ENCODE data around the gene ELOVL5.

Gene ELOVL5

DNA sequence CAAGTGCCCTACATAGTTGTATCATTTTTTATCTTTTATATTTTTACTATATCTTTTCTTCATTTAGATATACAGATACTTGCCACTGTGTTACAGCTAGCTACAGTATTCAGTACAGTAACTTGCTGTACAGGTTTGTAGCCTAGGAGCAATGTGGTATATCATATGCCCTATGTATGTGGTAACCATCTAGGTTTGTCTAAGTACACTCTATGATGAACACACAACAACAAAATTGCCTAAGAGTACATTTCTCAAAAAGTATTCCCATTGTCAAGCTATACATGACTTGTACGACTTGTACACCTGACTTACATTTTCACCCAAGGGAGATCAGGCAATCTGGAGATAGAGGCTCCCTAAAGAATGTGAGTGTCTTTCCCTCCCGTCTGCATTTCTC lies 8.2 kb downstream of the ELOVL5 start:
- H3K36me3 ChIP-seq (ENCODE audit: low read depth) = peaks cover 16% of the 10 kb centered on the region
- no peak for DNase-seq (ENCODE audit: low spot score)
- TF ChIP-seq, protein P1, sequence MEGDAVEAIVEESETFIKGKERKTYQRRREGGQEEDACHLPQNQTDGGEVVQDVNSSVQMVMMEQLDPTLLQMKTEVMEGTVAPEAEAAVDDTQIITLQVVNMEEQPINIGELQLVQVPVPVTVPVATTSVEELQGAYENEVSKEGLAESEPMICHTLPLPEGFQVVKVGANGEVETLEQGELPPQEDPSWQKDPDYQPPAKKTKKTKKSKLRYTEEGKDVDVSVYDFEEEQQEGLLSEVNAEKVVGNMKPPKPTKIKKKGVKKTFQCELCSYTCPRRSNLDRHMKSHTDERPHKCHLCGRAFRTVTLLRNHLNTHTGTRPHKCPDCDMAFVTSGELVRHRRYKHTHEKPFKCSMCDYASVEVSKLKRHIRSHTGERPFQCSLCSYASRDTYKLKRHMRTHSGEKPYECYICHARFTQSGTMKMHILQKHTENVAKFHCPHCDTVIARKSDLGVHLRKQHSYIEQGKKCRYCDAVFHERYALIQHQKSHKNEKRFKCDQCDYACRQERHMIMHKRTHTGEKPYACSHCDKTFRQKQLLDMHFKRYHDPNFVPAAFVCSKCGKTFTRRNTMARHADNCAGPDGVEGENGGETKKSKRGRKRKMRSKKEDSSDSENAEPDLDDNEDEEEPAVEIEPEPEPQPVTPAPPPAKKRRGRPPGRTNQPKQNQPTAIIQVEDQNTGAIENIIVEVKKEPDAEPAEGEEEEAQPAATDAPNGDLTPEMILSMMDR (IDR thresholded peaks at IDR 0.05; ENCODE audit: poor library complexity, severe bottlenecking) = no peak
- no peak overlapping the region for H3K27ac ChIP-seq (ENCODE audit: poor library complexity, severe bottlenecking)
- H3K9me3 ChIP-seq (ENCODE audit: severe bottlenecking) = no peaks in the 10 kb centered on the region
- H3K4me3 ChIP-seq (ENCODE audit: severe bottlenecking) = no peak overlapping the region
- peaks cover 4% of the 10 kb centered on the region for H3K4me1 ChIP-seq (ENCODE audit: insufficient read depth, poor library complexity, severe bottlenecking)
- no peak for ATAC-seq (ENCODE audit: low read depth)
- H3K27me3 ChIP-seq (ENCODE audit: insufficient read depth, poor library complexity, severe bottlenecking) = no peaks in the 10 kb centered on the region

DNA sequence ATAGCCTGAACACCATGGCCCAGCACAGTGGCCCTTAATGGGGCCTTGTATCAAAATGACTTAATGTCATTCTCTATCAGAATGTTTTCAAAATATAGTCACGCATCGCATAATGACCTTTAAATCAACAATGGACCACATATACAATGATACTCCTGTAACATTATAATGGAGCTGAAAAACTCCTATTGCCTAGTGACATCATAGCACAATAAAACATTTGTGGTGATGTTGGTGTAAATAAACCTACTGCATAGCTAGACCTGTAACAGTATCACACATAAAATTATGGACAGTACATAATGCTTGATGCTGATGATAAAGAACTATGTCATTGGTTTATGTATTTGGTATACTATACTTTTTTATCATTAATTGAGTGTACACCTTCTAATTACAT lies 9.3 kb downstream of the ELOVL5 start:
- Histone ChIP-seq H3K27ac (ENCODE audit: poor library complexity, severe bottlenecking) (no peak overlapping the region), H3K36me3 (ENCODE audit: low read depth) (peaks cover 16% of the 10 kb centered on the region; the same call in 1 of the 2 replicates), H3K4me3 (ENCODE audit: severe bottlenecking) (no peak overlapping the region), H3K9me3 (ENCODE audit: severe bottlenecking) (no peaks in the 10 kb centered on the region), H3K27me3 (ENCODE audit: insufficient read depth, poor library complexity, severe bottlenecking) (no peaks in the 10 kb centered on the region), H3K4me1 (ENCODE audit: insufficient read depth, poor library complexity, severe bottlenecking) (peaks cover 4% of the 10 kb centered on the region)
- DNase-seq (ENCODE audit: low spot score) (no peak), ATAC-seq (ENCODE audit: low read depth) (no peak)
- TF ChIP-seq, protein P1 (IDR thresholded peaks at IDR 0.05; ENCODE audit: poor library complexity, severe bottlenecking) = no peak

DNA sequence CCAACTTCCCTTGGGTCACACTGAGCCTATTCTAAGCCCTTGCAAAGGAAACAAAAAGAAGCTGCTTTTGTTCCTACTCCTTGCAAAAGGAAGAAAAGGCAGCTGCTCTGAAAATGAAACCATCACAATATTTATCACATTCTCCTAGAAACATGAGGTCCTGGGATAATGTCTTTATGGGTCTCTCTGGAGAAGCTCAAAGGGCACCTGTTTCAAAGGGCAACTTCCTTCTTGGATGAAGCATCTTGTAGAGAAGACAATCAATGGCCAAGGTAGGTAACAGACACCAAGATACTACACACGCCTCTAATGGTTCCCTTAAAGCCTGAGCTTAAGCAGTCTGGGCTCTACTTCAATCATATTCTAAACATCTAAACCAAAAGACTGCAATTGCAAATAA lies 10.4 kb downstream of the ELOVL5 start:
- no peak for DNase-seq (ENCODE audit: low spot score)
- Histone ChIP-seq H3K4me3 (ENCODE audit: severe bottlenecking) (no peak overlapping the region), H3K27me3 (ENCODE audit: insufficient read depth, poor library complexity, severe bottlenecking) (no peaks in the 10 kb centered on the region), H3K9me3 (ENCODE audit: severe bottlenecking) (no peaks in the 10 kb centered on the region), H3K36me3 (ENCODE audit: low read depth) (peaks cover 16% of the 10 kb centered on the region; the same call in 1 of the 2 replicates), H3K27ac (ENCODE audit: poor library complexity, severe bottlenecking) (no peak overlapping the region), H3K4me1 (ENCODE audit: insufficient read depth, poor library complexity, severe bottlenecking) (no peaks in the 10 kb centered on the region)
- TF ChIP-seq, protein P1 (IDR thresholded peaks at IDR 0.05; ENCODE audit: poor library complexity, severe bottlenecking) = no peak
- ATAC-seq (ENCODE audit: low read depth) = no peak

DNA sequence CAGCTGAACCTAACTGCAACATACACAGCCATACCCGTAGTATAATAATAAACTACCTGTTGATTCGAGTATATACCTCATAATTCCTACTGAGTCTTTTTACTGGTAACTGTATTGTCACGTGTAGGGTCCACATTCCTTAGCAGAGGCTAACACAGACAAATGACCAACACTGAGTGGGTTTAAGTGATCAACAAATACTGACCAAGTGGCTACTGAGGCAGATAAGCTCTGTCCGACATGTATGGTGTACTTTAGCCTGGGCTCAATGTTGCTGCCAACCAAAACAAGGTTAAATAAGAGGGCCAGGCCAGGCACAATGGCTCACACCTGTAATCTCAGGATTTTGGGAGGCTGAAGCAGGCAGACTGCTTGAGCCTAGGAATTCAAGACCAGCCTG lies 12.7 kb downstream of the ELOVL5 start:
- Histone ChIP-seq H3K27ac (ENCODE audit: poor library complexity, severe bottlenecking) (no peak overlapping the region), H3K27me3 (ENCODE audit: insufficient read depth, poor library complexity, severe bottlenecking) (no peaks in the 10 kb centered on the region), H3K4me3 (ENCODE audit: severe bottlenecking) (no peak overlapping the region), H3K9me3 (ENCODE audit: severe bottlenecking) (no peaks in the 10 kb centered on the region), H3K36me3 (ENCODE audit: low read depth) (peaks cover 16% of the 10 kb centered on the region; the same call in 1 of the 2 replicates), H3K4me1 (ENCODE audit: insufficient read depth, poor library complexity, severe bottlenecking) (no peaks in the 10 kb centered on the region)
- ATAC-seq (ENCODE audit: low read depth) (no peak), DNase-seq (ENCODE audit: low spot score) (no peak)
- TF ChIP-seq, protein P1 (IDR thresholded peaks at IDR 0.05; ENCODE audit: poor library complexity, severe bottlenecking) = no peak

DNA sequence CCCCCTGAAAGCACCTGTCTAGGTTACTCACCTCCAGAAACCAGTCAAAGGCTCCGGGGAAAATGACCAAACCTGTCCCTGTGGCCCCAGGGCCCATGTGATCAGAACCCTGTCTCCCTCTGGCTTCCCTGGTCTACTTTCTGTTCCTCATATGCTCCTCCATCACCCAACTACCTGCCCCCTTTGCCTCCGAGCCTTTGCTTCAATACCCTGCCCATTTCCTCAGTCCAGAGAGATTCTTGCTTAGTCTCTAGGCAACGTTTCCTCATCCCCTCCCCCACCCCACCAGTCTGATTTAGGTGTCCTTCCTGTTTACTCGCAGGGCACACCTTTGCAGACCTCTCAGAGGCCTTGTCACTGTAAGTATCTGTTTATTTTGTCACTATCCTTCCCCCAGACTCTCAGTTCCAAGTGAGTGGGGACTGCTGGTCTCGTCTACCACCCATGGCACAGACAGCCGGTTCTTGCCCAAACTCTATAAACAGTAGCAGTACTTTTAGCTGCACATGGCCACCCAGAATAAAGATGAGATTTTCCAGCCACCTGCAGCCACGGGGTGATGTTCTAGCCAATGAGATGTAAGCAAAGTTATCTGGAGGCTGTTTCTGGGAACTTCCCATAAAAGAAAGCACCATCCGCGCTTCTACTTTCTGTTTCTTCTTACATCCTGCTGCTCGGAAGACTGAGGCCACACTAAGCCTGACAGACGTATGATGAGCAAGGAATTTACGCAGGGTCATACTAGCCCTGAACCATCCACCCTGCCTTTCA lies 13.3 kb downstream of the ELOVL5 start:
- peaks cover 16% of the 10 kb centered on the region; the same call in 1 of the 2 replicates for H3K36me3 ChIP-seq (ENCODE audit: low read depth)
- H3K9me3 ChIP-seq (ENCODE audit: severe bottlenecking) = no peaks in the 10 kb centered on the region
- DNase-seq (ENCODE audit: low spot score) (no peak), ATAC-seq (ENCODE audit: low read depth) (no peak)
- TF ChIP-seq, protein P1 (IDR thresholded peaks at IDR 0.05; ENCODE audit: poor library complexity, severe bottlenecking) = no peak
- H3K27me3 ChIP-seq (ENCODE audit: insufficient read depth, poor library complexity, severe bottlenecking) = no peaks in the 10 kb centered on the region
- H3K4me3 ChIP-seq (ENCODE audit: severe bottlenecking) = no peak overlapping the region
- no peaks in the 10 kb centered on the region for H3K4me1 ChIP-seq (ENCODE audit: insufficient read depth, poor library complexity, severe bottlenecking)
- H3K27ac ChIP-seq (ENCODE audit: poor library complexity, severe bottlenecking) = no peak overlapping the region

All from RWPE2 (cell line).